HG03521 (cell line): Measurements from ENCODE around the gene SHISA8.
A peak's percentile ranks its signal among the peaks of the same experiment; 100 is the strongest.
"Not testable (repeated sequence)": the region's sequence is repeated elsewhere in the genome, so short reads cannot be mapped to it uniquely, and the experiment has no call there.

ENCODE experiments used
- ATAC-seq: cut with Tn5 transposase; IDR thresholded peaks from one replicate; pipeline ENCODE4 v1.9.1; 2021; ENCODE audit warnings: mild to moderate bottlenecking, moderate library complexity; ENCODE audit not compliant: unreplicated experiment

Gene SHISA8

GRCh38 chr22:41915035-41915785 is at the start of gene SHISA8:
Gene SHISA8, minus strand, starts transcription at chr22:41915074. Its CDS starts 407 bp downstream, at chr22:41914667.
- ATAC-seq: no peak

GRCh38 chr22:41964112-41964491 is 49.2 kb upstream of the SHISA8 start:
- no peak for ATAC-seq

- ATAC-seq: no peak
Observed at GRCh38 chr22:41963453-41964111, 48.7 kb upstream of the SHISA8 start.

DNA sequence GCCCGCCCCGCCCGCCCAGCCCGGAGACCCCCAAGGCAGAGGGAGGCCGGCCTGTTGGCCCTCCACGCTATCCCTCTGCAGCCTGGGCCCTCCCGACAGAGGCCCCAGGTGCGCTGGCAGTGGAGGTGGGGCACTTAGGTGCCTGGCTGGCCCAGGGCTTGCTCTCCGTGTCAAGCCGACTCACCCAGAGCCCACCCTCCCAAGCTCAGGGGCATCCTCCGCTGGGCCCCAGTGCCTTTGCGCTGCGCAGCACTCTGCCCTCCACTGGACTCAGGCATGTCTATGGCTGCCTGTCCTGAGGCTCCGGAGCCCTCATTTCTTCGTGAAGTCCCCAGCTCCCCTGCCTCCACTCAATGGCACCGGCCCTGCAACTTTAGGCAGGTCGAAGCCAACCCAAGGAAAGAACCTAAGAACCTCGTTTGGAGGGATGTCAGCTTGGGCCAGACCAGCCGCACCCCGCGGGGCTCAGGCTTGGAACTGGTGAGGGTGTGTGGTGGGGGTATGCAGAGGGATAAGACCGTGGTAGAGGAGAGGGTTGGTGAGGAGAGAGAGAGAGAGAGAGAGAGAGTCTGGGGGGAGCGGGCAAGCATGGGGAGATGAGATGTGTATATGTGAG is 43.2 kb upstream of the SHISA8 start:
- ATAC-seq: no peak

- no peak for ATAC-seq
Observed at GRCh38 chr22:41952713-41953112, 37.8 kb upstream of the SHISA8 start.

GRCh38 chr22:41951898-41952474 is 37.1 kb upstream of the SHISA8 start, which contains the start of gene SMIM45:
Gene SMIM45, plus strand, starts transcription at chr22:41952150.
- no peak for ATAC-seq

DNA sequence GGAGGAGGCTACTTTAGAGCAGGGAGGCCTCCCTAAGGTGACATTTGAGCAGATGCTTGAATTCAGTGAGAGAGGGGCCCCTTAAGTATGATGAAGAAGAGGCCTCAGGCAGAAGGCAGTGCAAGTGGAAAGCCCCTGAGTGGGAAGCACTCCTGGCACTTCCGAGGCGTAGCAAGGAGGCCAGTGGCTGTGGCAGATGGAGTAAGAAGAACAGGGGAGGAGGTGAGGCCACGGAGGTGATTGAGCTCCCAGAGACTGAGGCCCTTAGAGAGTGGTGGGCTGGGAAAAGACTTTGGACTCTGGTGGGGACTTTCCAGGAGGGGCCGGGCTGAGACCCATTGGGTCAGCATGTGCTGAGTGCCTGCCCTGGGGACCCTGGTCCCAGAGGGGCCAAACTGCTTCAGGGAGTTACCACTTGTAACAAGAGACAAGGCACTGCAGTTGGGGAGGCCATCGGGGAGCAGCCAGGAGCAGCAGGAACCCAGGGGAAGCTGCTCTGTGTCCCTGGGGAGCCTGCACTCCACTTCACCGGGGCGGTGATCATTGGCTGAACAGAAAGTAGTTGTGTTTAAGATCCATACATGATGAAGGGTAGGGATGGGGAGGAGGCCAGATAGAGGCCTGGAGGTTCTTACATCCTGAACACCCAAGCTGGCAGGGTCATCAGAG is 34.6 kb upstream of the SHISA8 start:
- no peak for ATAC-seq

DNA sequence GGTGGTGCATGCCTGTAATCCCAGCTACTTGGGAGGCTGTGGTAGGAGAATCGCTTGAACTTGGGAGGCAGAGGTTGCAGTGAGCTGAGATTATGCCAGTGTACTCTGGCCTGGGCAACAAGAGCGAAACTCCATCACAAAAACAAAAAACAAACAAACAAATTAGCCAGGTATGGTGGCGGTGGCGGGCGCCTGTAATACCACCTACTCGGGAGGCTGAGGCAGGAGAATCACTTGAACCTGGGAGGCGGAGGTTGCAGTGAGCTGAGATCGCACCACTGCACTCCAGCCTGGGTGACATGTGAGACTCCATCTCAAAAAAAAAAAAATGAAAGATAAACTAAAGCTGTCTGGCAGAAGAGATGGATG is 34.0 kb upstream of the SHISA8 start:
- not testable (repeated sequence) for ATAC-seq

- ATAC-seq: no peak
Observed at GRCh38 chr22:41948142-41948541, 33.3 kb upstream of the SHISA8 start.

DNA sequence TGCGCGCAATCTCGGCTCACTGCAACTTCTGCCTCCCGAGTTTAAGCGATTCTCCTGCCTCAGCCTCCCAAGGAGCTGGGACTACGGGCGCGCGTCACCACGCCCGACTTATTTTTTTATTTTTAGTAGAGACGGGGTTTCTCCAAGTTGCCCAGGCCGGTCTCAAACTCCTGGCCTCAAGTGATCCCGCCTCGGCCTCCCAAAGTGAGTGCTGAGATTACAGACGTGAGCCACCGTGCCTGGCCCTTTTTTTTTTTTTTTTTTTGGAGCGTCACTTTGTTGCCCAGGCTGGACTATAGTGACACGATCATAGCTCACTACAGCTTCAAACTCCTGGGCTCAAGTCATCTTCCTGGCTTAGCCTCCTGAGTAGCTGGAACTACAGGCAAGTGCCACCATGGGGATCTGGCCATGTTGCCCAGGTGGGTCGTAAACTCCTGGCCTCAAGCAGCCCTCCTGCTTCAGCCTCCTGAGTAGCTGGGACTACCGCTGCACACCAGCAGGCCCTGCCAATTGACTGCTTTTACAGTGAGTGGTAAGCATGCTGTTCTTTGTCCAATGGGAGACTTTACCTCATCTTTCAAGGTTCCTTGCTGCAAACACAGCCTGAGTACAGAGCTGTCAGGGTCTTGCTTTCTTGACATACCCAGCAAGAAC is 32.7 kb upstream of the SHISA8 start:
- no peak for ATAC-seq

DNA sequence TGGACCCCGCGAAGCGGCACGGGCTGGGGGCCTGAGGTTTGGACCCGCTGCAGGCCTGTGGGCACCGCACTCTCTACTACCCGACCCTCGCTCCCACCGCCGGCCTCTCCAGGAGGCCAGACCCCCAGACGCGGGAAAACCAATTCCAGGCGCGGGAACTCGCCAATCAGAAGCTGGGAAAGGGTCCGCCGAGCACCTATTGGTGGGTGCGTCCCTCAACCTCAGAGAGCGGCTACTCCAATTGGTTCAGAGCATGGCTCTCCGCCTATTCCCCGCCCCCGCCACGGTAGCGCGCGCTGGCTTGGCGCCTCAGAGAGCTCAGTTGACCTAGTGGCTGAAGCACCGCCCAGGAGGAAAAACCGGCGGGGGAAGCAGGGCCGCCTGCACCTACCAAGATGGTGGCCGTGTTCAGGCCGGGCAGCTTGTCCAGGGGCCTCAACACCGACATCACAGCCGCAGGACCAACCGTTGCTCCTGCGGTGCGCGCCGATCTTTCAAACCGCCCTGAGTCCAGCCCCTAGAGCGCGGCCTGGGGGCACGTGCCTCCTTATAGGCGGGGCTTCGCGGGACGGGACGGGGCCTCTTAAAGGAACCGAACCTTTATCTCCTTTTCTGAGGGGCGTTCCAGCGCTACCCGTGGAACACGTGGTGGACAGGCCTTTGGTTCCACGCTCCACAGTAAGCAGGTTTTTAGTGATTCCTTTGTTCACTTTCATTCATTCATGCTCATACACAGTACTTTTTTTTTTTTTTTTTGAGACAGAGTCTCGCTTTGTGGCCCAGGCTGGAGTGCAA is 32.0 kb upstream of the SHISA8 start, which contains the start of gene CENPM:
Gene CENPM, minus strand, starts transcription at position 524 of the 795 bp plus-strand sequence. Its CDS starts 76 bp downstream, at position 448.
- ATAC-seq: peak; percentile 79

- ATAC-seq: no peak
Observed at GRCh38 chr22:41943661-41944209, 28.9 kb upstream of the SHISA8 start.

- no peak for ATAC-seq
Observed at GRCh38 chr22:41940832-41941765, 26.2 kb upstream of the SHISA8 start.

- ATAC-seq: peak; percentile 58
Observed at GRCh38 chr22:41939981-41940831, 25.3 kb upstream of the SHISA8 start.

DNA sequence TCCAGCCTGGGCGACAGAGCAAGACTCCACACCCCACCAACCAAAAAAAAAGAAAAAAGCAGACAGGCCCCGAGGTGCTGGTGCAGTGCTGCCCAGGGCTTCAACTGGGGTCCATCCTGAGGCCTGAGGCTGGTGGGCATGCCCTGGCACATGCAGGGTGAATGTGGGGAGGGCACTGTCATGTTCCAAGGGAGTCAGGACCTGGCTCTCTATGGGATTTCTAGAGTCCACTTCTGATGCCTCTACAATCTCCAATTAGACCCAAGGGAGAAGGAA is 22.0 kb upstream of the SHISA8 start:
- no peak for ATAC-seq

GRCh38 chr22:41935509-41935908 is 20.6 kb upstream of the SHISA8 start:
- no peak for ATAC-seq

GRCh38 chr22:41935015-41935351 is 20.1 kb upstream of the SHISA8 start:
- no peak for ATAC-seq
